ENCODE results near the gene TMCO2. TPM values are rescaled to one million over a fixed set of nuclear protein-coding genes. Genes with fewer than 3 reads are reported as not detected.

Gene TMCO2
- total RNA-seq, result not detected
- total RNA-seq (2013), result not detected

DNA sequence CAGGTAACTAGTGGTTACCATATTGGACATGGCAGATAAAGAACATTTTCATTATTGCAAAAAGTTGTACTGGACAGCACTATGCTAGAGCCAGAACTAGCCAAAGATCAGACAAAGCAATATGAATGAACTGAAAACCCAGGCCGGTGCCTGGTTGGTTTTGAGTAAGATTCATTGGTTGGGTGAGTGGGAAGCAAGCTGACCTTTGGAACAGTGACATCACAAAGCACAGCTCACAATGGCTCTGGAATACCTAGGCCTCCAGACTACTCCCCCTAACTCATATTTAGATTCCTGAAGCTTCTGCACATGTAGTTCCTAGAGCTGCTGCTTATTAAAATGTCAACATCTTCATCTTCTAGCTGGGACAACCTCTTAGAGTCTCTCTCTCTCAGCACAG is at the start of gene TMCO2:
Gene TMCO2 (plus strand): TSS at position 283 of the 400 bp plus-strand sequence. CDS start 57 bp downstream, at position 340.
- Histone ChIP-seq H3K27ac (ENCODE audit: low read length) (no peak within 1 kb of the TSS), H3K9me3 (ENCODE audit: control insufficient read depth, insufficient read depth, low read length) (no peaks in the 10 kb centered on the region), H3K4me1 (ENCODE audit: control insufficient read depth, insufficient read depth, low read length) (no peaks in the 10 kb centered on the region), H3K27me3 (ENCODE audit: control insufficient read depth, insufficient read depth, low read length) (no peaks in the 10 kb centered on the region), H3K4me3 (ENCODE audit: low read length) (no peak within 1 kb of the TSS), H3K36me3 (ENCODE audit: control insufficient read depth, insufficient read depth, low read length) (no peaks in the 10 kb centered on the region)
- no peaks in the 10 kb centered on the region for H3K27me3 Mint-ChIP-seq (ENCODE audit: low read depth in 2 of 2)
- H3K4me3 Mint-ChIP-seq, result no peak within 1 kb of the TSS
- no peak within 1 kb of the TSS for H3K27ac Mint-ChIP-seq
- TF ChIP-seq, protein P1, sequence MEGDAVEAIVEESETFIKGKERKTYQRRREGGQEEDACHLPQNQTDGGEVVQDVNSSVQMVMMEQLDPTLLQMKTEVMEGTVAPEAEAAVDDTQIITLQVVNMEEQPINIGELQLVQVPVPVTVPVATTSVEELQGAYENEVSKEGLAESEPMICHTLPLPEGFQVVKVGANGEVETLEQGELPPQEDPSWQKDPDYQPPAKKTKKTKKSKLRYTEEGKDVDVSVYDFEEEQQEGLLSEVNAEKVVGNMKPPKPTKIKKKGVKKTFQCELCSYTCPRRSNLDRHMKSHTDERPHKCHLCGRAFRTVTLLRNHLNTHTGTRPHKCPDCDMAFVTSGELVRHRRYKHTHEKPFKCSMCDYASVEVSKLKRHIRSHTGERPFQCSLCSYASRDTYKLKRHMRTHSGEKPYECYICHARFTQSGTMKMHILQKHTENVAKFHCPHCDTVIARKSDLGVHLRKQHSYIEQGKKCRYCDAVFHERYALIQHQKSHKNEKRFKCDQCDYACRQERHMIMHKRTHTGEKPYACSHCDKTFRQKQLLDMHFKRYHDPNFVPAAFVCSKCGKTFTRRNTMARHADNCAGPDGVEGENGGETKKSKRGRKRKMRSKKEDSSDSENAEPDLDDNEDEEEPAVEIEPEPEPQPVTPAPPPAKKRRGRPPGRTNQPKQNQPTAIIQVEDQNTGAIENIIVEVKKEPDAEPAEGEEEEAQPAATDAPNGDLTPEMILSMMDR (IDR thresholded peaks at IDR 0.05), result no peak
- no peaks in the 10 kb centered on the region for H3K36me3 Mint-ChIP-seq
- peaks cover 7 to 9% of the 10 kb centered on the region in 2 donors for H3K4me1 Mint-ChIP-seq
- intact Hi-C loops (cut with micrococcal nuclease), result no loop called here
- H3K9me3 Mint-ChIP-seq, result no peaks in the 10 kb centered on the region
- DNase-seq, result no peak
- no peak for ATAC-seq
- 100% methylated on average over 1 of the region's 1 CpG for whole genome bisulfite sequencing (ENCODE audit: insufficient coverage)

DNA sequence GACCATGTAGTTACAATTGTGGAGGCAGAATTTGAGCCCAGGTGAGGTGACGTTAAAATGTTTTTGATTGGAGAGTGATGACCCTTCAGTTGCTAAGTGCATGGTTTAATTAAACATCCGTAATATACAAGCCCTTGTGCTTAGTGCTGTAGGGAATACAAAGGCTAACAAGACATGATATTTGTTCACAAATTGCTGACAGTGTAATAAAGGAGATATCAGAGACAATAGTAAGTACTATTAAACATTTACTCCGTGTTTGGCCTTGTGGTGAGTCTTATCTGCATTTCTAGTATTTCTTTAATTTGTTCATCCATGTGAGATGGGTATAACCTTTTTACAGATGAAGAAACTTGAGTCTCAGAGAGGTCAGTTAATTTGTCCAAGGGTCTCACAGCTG is 48.6 kb upstream of the TMCO2 start:
- Histone ChIP-seq H3K36me3 (ENCODE audit: control insufficient read depth, insufficient read depth, low read length) (peaks cover 28% of the 10 kb centered on the region), H3K27ac (ENCODE audit: low read length) (no peak overlapping the region), H3K4me1 (ENCODE audit: control insufficient read depth, insufficient read depth, low read length) (no peaks in the 10 kb centered on the region), H3K4me3 (ENCODE audit: low read length) (no peak overlapping the region), H3K9me3 (ENCODE audit: control insufficient read depth, insufficient read depth, low read length) (no peaks in the 10 kb centered on the region), H3K27me3 (ENCODE audit: control insufficient read depth, insufficient read depth, low read length) (no peaks in the 10 kb centered on the region)
- Mint-ChIP-seq H3K27ac (no peak overlapping the region), H3K4me1 (no peaks in the 10 kb centered on the region), H3K4me3 (no peak overlapping the region), H3K9me3 (no peaks in the 10 kb centered on the region), H3K27me3 (ENCODE audit: low read depth in 2 of 2) (no peaks in the 10 kb centered on the region), H3K36me3 (no peaks in the 10 kb centered on the region)
- DNase-seq, result no peak
- 95% methylated on average over 2 of the region's 3 CpGs for WGBS (ENCODE audit: insufficient coverage)
- no peak for ATAC-seq
- TF ChIP-seq, protein P1 (IDR thresholded peaks at IDR 0.05), result no peak
- intact Hi-C loops (cut with micrococcal nuclease), result loop anchor here (5.0 kb wide), 1 partner anchor 43 kb away; no protein-coding TSS in a partner anchor

DNA sequence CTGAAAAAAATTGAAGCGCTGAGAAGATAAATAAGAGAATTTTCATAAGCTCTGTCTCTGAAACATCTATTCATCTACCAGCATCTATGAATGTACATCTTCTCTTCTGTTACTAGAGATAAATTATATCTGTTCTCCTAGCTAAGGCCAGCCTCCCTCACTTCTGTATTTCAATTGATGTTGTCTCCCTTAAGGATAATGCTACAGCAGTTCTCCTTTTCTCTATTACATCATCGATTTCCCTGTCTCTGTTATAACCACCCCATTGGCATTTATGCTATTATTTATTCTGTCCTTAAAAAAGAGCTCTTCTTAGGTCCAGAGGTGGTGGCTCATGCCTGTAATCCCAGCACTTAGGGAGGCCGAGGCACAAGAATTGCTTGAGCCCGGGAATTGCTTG is 42.9 kb upstream of the TMCO2 start:
- TF ChIP-seq, protein P1 (IDR thresholded peaks at IDR 0.05), result no peak
- ATAC-seq, result no peak
- Mint-ChIP-seq H3K4me1 (peaks cover 5 to 20% of the 10 kb centered on the region in 2 donors), H3K27me3 (ENCODE audit: low read depth in 2 of 2) (no peaks in the 10 kb centered on the region), H3K9me3 (no peaks in the 10 kb centered on the region), H3K36me3 (peaks cover 6% of the 10 kb centered on the region), H3K27ac (no peak overlapping the region), H3K4me3 (no peak overlapping the region)
- H3K27ac ChIP-seq (ENCODE audit: low read length), result no peak overlapping the region
- peaks cover 34% of the 10 kb centered on the region for H3K36me3 ChIP-seq (ENCODE audit: control insufficient read depth, insufficient read depth, low read length)
- intact Hi-C loops (cut with micrococcal nuclease), result no loop called here
- no peak overlapping the region for H3K4me3 ChIP-seq (ENCODE audit: low read length)
- no peaks in the 10 kb centered on the region for H3K27me3 ChIP-seq (ENCODE audit: control insufficient read depth, insufficient read depth, low read length)
- no peaks in the 10 kb centered on the region for H3K9me3 ChIP-seq (ENCODE audit: control insufficient read depth, insufficient read depth, low read length)
- over 99% methylated on average over 4 of the region's 4 CpGs for WGBS (ENCODE audit: insufficient coverage)
- H3K4me1 ChIP-seq (ENCODE audit: control insufficient read depth, insufficient read depth, low read length), result no peaks in the 10 kb centered on the region
- DNase-seq, result no peak

DNA sequence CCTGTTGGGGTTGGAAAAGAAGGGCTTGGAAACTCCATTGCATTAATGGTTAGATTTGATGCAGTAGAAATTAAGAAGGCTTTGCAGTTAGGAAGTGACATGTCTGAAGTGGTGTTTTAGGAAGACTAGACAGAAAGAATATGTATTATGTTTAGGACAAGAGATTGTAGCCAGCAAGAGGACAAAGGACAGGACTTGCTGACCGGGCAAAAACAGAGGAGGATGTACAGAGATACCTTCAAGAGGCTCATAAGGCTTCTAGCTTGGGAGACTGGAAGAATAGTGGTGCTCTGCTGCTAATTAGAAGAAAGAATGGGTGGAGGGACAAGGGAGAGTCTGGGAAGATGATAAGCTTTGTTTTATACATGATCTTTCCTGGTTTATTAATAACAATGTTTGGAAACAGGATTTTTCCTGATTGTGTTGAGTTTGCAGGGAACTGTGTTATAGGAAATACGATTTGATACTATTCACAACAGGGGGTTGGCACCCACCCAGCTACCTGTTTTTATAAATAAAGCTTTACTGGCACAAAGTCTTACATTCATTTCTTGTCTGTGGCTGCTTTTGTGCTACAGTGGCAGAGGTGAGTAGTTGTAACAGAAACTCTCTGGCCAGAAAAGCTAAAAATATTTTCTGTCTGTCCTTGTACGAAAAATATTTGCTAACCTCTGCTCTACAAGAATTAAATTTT is 37.1 kb upstream of the TMCO2 start:
- TF ChIP-seq, protein P1 (IDR thresholded peaks at IDR 0.05), result no peak
- ATAC-seq, result no peak
- Mint-ChIP-seq H3K4me3 (no peak overlapping the region), H3K4me1 (peaks cover 16% of the 10 kb centered on the region in 2 donors), H3K27me3 (ENCODE audit: low read depth in 2 of 2) (no peaks in the 10 kb centered on the region), H3K36me3 (no peaks in the 10 kb centered on the region), H3K9me3 (no peaks in the 10 kb centered on the region), H3K27ac (peak overlapping the region in 1 of 2 donors; percentile 2)
- intact Hi-C loops (cut with micrococcal nuclease), result no loop called here
- Histone ChIP-seq H3K27me3 (ENCODE audit: control insufficient read depth, insufficient read depth, low read length) (no peaks in the 10 kb centered on the region), H3K36me3 (ENCODE audit: control insufficient read depth, insufficient read depth, low read length) (peaks cover 46% of the 10 kb centered on the region), H3K4me1 (ENCODE audit: control insufficient read depth, insufficient read depth, low read length) (no peaks in the 10 kb centered on the region), H3K4me3 (ENCODE audit: low read length) (no peak overlapping the region), H3K9me3 (ENCODE audit: control insufficient read depth, insufficient read depth, low read length) (no peaks in the 10 kb centered on the region), H3K27ac (ENCODE audit: low read length) (no peak overlapping the region)
- 95% methylated on average over 2 of the region's 3 CpGs for WGBS (ENCODE audit: insufficient coverage)
- DNase-seq, result no peak
